GM18858 (cell line): ENCODE results near the gene NFS1.
"Not testable (repeated sequence)": the region's sequence is repeated elsewhere in the genome, so short reads cannot be mapped to it uniquely, and the experiment has no call there.

Experiments
- ATAC-seq: cut with Tn5 transposase; IDR thresholded peaks from one replicate; pipeline ENCODE4 v1.9.1; 2021; ENCODE audit not compliant: unreplicated experiment

The NFS1 gene

DNA sequence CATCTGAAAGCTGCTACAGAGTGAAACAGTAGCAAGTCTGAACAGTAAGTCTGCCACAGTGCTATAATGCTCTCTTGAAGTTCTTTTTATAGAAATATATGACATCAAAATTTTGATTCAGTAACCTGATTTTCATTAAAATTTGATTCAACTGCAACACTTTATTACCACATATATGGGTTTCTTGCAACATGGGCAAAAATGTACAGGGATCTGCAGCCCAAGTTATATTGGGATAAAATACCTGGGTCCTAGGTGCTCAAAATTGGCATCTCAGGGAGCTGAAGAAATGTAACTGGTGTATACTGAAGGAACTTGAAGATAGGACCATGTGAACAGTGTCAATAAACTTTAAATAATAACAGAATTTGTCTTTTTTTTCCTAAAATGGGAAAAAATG, 10.9 kb upstream of the NFS1 start:
- no peak for ATAC-seq

DNA sequence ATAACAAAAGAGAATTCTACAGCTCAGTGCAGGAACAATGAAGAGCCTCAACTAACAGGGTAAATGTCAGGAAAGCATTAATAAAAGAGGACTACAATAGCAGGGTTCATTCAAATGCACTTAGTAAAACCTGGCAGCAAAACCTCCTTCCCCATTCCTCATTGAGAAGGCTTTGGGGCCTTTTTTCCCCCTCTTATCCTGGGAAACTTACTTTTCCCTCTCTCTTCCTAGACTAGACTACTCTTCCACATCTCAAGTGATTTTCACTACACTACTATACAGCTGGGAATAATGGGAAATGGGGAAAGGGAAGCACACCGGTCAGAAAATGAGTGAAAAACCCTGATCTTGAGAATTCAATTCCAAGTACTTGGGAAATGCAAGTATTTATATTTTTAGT, 10.1 kb upstream of the NFS1 start:
- ATAC-seq: no peak

DNA sequence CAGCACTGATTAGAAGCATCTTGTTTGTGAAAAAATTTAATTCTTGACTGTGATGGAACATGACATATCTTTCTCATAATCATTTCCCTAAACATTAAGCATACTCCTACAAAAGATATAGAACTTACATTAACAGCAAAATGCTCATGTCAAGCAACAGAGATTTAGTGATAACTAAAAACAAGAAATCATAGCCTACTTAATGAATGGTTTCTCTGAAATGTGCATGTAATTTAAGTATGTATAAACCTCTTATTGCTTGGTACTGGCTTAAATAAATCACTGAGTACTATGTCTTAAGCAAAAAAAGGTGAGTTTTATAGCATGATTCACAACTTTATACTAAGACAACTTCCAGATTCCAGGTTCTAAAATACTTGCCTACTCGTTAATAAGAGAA, 9.3 kb upstream of the NFS1 start:
- no peak for ATAC-seq

DNA sequence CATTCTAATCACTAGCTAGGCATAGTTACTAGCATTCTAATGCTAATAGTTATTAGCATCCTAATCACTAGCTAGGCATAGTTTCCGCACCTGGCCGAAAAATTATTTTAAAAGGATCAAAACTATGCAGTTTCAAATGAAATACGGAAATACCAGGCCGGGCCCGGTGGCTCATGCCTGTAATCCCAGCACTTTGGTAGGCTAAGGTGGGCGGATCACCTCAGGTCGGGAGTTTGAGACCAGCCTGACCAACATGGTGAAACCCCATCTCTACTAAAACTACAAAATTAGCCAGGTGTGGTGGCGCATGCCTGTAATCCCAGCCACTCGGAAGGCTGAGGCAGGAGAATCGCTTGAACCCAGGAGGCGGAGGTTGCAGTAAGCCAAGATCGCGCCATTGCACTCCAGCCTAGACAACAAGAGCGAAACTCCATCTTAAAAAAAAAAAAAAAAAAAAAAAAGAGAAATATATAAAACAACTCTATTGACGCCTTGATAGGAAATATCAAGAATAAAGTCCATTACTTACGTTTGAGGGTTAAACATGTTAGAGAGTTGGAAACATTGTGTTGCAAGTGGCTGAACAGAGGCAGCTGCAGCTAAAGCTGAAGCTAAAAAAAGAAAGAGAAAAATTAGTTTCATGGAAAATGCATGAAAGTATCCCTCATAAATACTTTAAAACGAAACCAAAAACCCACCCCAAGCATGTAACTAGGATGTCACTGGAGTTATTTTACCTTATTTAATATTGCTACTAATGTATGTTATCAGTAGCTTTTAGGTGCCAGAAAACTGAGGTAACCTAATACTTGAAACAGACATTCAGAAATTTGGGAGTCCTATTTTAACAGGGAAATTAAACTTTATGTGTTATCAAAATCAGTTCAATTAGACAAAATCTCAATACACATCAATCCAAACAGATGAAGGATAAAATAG, 7.7 kb upstream of the NFS1 start:
- not testable (repeated sequence) for ATAC-seq

DNA sequence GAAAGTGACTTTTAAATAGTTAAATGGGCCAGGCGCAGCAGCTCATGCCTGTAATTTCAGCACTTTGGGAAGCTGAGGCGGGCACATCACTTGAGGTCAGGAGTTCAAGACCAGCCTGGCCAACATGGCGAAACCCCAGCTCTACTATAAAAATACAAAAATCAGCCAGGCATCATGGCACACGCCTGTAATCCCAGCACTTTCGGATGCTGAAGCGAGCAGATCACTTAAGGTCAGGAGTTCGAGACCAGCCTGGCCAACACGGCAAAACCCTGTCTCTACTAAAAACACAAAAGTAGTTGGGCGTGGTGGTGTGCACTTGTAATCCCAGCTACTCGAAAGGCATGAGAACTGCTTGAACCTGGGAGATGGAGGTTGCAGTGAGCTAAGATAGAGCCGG, 6.7 kb upstream of the NFS1 start:
- not testable (repeated sequence) for ATAC-seq

- ATAC-seq: no peak
Measured at GRCh38 chr20:35704514-35705261, 5.5 kb upstream of the NFS1 start.

GRCh38 chr20:35702824-35703695, 3.9 kb upstream of the NFS1 start:
- no peak for ATAC-seq

GRCh38 chr20:35702051-35702823, 3.1 kb upstream of the NFS1 start:
- ATAC-seq: no peak

- no peak for ATAC-seq
Measured at GRCh38 chr20:35700625-35701148, 1.5 kb upstream of the NFS1 start.

- ATAC-seq: no peak
Measured at GRCh38 chr20:35699957-35700624, 939 bp upstream of the NFS1 start.

DNA sequence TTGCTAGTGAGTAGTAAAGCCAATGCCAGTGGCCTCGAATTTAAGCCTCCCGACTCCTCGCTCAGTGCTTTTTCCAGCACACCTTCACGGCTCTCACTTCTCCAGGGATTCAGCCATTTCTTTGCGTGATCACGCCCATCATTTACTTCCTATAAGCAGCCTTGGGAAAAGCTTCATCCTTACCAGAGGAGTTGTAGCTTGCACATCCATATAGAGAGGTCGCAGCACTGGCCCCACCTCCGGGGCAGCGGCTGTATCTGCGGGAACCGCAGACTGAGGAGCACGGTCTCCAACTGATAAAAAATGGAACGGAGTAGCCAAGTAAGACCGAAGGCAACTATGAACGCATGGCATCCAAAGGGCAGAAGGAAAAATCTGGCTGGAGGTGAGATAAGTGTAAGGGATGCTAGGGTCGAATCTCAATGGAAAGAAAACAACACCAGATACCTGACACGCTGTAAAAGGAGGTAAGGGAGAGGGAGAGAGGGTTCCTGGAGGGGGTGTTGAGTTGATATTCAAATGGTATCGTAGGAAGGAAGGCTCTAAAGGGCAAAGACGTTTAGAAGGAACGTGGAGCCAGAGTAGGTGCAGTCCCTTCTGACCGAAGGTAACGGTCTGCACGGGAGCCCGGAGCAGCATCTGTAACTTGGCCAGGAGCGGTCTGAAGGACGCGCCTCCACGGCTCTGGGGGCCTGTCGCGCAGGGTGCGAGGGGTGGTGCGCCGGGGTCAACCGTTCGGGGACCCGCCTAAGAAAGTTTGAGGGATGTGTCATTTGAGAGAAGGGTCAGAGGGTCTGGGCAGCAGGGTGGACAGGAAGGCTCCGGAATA, 640 bp downstream of the NFS1 start:
- no peak for ATAC-seq

- no peak for ATAC-seq
Measured at GRCh38 chr20:35697696-35698297, 1.4 kb downstream of the NFS1 start.

DNA sequence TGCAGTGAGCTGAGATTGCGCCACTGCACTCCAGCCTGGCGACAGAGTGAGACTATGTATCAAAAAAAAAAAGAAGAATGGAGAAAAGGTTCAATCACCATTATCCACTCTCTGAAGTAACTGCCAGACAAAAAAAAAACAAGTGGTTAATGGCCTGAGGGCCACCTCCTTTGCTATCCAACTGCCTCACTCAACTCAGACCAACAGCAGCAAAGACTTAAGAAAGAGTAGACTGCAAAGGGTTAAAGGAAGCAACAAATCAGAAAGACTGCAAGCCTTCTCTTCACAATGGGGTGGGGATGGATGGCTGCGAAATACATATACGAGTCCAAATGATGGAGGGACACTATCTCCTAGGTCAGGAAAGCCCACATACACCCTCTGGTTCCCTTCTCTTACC, 3.2 kb downstream of the NFS1 start:
- ATAC-seq: no peak

DNA sequence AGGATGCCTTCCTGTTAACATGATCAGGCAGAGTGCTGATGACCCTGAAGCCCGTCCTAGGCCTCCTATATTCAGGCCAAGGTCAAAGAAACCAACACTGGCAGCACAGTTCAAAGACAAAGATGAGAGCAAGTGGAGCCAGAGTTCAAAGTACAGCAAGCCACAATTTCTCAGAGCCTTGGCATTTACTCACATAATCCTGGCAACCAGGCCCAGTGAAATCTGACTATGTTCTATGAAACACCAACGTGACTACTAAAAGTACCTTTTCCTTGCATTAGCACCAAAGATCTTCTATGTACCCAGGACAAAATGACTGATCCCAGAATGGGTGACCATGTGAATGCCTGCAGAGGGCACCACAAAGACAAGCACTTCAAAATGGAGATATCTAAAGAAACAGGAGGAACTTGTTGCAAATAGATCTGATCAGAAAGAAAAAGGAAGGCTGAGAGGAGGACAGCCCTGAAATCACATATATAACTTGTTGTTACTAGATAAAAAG, 3.9 kb downstream of the NFS1 start:
- no peak for ATAC-seq

- ATAC-seq: no peak
Measured at GRCh38 chr20:35690265-35690664, 8.9 kb downstream of the NFS1 start.

DNA sequence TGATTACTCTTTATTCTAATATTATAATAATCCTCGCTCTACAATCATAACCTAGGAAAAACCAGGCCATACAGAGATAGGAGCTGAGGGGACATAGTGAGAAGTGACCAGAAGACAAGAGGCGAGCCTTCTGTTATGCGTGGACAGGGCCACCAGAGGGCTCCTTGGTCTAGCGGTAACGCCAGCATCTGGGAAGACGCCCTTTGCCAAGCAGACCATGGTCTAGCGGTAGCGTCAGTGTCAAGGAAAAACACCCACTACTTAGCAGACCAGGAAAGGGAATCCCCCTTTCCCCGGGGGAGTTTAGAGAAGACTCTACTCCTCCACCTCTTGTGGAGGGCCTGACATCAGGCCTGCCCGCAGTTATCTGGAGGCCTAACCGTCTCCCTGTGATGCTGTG, 12.3 kb downstream of the NFS1 start:
- ATAC-seq: not testable (repeated sequence)

GRCh38 chr20:35685368-35685767, 13.8 kb downstream of the NFS1 start:
- ATAC-seq: not testable (repeated sequence)

- ATAC-seq: no peak
Measured at GRCh38 chr20:35681960-35682359, 17.2 kb downstream of the NFS1 start.
